Measurements from ENCODE around the gene KIFC3. TPM values are rescaled to one million over a fixed set of nuclear protein-coding genes. Genes with fewer than 3 reads are reported as not detected.
A peak's percentile ranks its signal among the peaks of the same experiment; 100 is the strongest.
"Not testable (repeated sequence)": the region's sequence is repeated elsewhere in the genome, so short reads cannot be mapped to it uniquely, and the experiment has no call there.

The KIFC3 gene
- polyA plus RNA-seq, 6 donors from 2014 or later: 0.54 to 1.3 (median 1.0) TPM; not detected in 3

DNA sequence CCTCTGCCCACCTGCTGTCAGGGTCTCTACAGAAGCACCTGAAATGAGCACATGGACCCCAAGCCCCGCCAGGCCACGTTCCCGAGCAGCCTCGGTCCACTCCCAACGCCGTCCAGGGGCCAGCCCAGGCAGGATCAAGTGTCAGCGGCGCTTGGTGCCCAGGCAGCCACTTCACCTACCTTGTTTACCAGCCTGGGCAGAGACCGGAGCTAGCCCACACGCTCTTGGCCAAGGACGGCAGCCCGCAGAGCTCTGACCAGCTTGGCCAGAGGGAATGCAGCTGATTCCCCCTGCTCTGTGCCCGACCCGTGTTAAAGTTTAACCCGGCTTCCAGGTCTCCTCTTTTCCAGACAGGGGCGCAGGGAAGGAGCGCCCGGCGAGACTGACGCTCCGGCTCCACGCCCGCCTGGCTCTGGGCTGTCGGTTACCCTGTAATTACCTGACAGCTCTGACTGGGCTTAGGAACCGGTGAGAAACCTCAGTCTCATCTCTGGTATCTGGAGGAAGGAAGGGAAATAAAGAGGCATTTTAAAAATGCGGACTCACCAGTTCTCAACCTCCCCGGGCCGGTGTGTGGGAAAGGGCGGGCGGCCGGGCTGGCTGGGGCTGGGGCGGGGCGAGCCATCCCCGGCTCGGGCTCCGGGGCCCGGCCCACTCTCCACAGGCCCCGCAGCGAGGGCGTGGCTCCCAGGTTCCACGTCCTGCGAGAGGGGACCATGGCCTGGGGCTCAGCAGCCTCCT, 4.6 kb downstream of the KIFC3 start:
- no peak for ATAC-seq (ENCODE audit: low read depth in 2 of 2)
- H3K9me3 Mint-ChIP-seq: no peaks in the 10 kb centered on the region
- peaks cover 0 to 5% of the 10 kb centered on the region in 2 donors for H3K36me3 Mint-ChIP-seq
- DNase-seq: no peak
- H3K27ac Mint-ChIP-seq: no peak overlapping the region
- H3K4me3 Mint-ChIP-seq: no peak overlapping the region
- H3K4me1 Mint-ChIP-seq: peaks cover 19 to 31% (median 28%) of the 10 kb centered on the region in 3 donors
- peaks cover 25 to 49% (median 39%) of the 10 kb centered on the region in 3 donors for H3K27me3 Mint-ChIP-seq

DNA sequence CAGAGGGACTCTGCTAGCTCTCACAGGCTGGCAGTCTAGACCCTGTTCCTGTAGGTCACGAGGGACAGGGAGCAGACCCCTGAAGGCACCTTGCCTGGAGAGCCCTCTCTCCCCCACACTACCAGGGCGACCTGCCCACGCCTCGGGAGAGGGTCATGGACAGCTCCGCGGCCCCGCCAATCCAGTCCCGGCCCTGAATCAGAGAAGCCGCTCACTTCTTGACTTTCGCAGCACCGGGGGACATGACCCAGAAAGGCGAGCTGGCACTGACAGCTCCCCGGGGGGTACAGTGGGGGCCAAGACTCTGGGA, 5.1 kb downstream of the KIFC3 start:
- no peak for DNase-seq
- H3K9me3 Mint-ChIP-seq: no peaks in the 10 kb centered on the region
- H3K27me3 Mint-ChIP-seq: peaks cover 23 to 45% (median 34%) of the 10 kb centered on the region in 3 donors
- no peaks in the 10 kb centered on the region for H3K36me3 Mint-ChIP-seq
- no peak overlapping the region for H3K4me3 Mint-ChIP-seq
- H3K27ac Mint-ChIP-seq: no peak overlapping the region
- peaks cover 15 to 27% (median 25%) of the 10 kb centered on the region in 3 donors for H3K4me1 Mint-ChIP-seq
- no peak for ATAC-seq (ENCODE audit: low read depth in 2 of 2)

GRCh38 chr16:57796014-57796413, 6.3 kb downstream of the KIFC3 start:
- not testable (repeated sequence) for DNase-seq; H3K4me3 Mint-ChIP-seq; H3K27ac Mint-ChIP-seq; H3K36me3 Mint-ChIP-seq; H3K9me3 Mint-ChIP-seq; ATAC-seq (ENCODE audit: low read depth in 2 of 2)
- peaks cover 21 to 36% (median 27%) of the 10 kb centered on the region in 3 donors for H3K27me3 Mint-ChIP-seq
- peaks cover 11 to 21% (median 19%) of the 10 kb centered on the region in 3 donors for H3K4me1 Mint-ChIP-seq

DNA sequence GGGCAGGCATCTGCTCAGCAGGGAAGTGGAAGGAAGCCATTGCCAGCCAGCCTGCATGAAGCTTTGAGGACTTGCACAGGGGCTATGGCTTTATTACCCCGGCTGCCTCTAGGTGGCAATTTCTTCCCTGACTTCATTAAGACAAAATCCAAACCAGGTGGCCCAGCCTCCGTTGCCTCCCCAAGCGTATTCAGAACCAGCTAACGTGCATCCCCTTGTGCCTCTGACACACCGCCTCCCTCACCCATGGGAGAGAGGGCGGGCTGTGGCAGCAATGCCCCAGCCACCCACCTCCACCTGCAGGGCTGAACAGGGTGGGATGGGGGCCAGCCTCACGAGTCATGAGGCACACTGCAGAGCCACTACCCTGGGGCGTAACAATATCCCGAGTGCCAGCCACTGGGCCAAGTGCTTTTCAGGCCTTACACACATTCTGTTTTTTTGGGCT, 6.8 kb downstream of the KIFC3 start:
- peaks cover 16 to 32% (median 21%) of the 10 kb centered on the region in 3 donors for H3K27me3 Mint-ChIP-seq
- peak overlapping the region in 1 of 6 donors; percentile 76 for H3K27ac Mint-ChIP-seq
- H3K9me3 Mint-ChIP-seq: no peaks in the 10 kb centered on the region
- H3K4me3 Mint-ChIP-seq: no peak overlapping the region
- peak in 1 of 2 donors; percentile 23 for ATAC-seq (ENCODE audit: low read depth in 2 of 2)
- peaks cover 9 to 19% (median 13%) of the 10 kb centered on the region in 3 donors for H3K4me1 Mint-ChIP-seq
- H3K36me3 Mint-ChIP-seq: no peaks in the 10 kb centered on the region
- DNase-seq: no peak

GRCh38 chr16:57794849-57795430, 7.4 kb downstream of the KIFC3 start:
- no peak for DNase-seq
- H3K4me1 Mint-ChIP-seq: peaks cover 6 to 14% (median 9%) of the 10 kb centered on the region in 3 donors
- no peak overlapping the region for H3K27ac Mint-ChIP-seq
- H3K4me3 Mint-ChIP-seq: no peak overlapping the region
- peaks cover 13 to 27% (median 16%) of the 10 kb centered on the region in 3 donors for H3K27me3 Mint-ChIP-seq
- no peaks in the 10 kb centered on the region for H3K9me3 Mint-ChIP-seq
- ATAC-seq (ENCODE audit: low read depth in 2 of 2): no peak
- no peaks in the 10 kb centered on the region for H3K36me3 Mint-ChIP-seq

- H3K4me1 Mint-ChIP-seq: no peaks in the 10 kb centered on the region
- H3K27ac Mint-ChIP-seq: no peak overlapping the region
- no peaks in the 10 kb centered on the region for H3K36me3 Mint-ChIP-seq
- ATAC-seq (ENCODE audit: low read depth in 2 of 2) (no peak), DNase-seq (no peak)
- peaks cover 0 to 5% (median 0%) of the 10 kb centered on the region in 3 donors for H3K27me3 Mint-ChIP-seq
- no peaks in the 10 kb centered on the region for H3K9me3 Mint-ChIP-seq
- no peak overlapping the region for H3K4me3 Mint-ChIP-seq
Observed at GRCh38 chr16:57791893-57792461, 10.3 kb downstream of the KIFC3 start.

DNA sequence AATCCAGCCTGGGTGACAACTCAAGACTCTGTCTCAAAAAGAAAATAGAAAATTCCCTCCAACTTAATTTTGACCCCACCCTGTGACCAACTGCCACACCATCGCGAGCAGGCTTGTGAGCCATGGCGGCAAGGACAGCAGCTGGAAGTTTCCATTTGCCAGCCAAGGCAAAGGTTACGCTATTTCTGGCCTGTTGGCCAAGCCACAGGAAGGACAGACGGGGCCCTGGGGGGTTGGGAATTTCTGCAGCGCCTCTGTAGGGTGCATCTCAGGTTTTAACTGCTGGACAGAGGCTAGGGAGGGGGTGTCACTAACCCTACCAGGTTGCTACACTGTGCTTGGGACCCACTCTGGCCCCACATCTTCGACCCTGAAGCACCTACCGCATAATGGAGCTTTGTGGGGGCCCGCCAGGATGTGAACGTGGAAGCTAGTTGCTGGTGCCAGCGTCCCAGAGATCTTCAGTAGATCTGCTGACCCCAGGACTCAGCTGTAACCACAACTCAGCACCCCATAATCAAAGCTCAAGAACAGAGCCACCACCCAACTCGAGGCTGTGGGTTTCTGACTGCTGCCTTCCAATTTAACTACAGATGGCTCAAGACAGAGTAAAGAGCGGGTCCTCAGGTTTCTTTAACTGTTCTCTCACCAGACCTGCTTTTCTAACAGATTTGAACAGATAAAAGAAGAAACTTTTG, 10.9 kb downstream of the KIFC3 start:
- no peaks in the 10 kb centered on the region for H3K36me3 Mint-ChIP-seq
- DNase-seq (no peak), ATAC-seq (ENCODE audit: low read depth in 2 of 2) (no peak)
- no peaks in the 10 kb centered on the region for H3K4me1 Mint-ChIP-seq
- no peaks in the 10 kb centered on the region for H3K9me3 Mint-ChIP-seq
- H3K27me3 Mint-ChIP-seq: no peaks in the 10 kb centered on the region
- no peak overlapping the region for H3K27ac Mint-ChIP-seq
- H3K4me3 Mint-ChIP-seq: no peak overlapping the region

DNA sequence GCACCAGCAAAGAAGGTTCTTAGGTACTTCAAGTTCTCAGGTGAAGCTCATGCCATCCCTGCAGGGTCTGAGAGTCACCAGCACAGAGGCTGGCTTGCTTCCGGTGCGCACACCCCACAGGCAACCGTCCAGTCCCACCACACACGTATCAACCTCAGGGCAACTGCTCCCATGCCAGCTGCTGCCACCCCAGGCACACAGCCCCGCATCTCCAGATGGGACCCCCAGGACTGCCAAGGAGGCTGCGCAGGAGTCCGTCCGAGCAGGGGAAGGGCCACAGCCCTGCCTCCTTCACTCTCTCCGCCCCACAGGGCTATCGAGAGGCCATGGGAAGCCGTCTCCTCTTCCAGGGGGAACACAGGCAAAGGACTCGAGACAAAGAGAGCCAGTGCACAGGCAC, 13.3 kb downstream of the KIFC3 start:
- Mint-ChIP-seq H3K36me3 (no peaks in the 10 kb centered on the region), H3K27ac (peak overlapping the region in 2 of 6 donors; percentile 23 to 49), H3K4me1 (no peaks in the 10 kb centered on the region), H3K9me3 (no peaks in the 10 kb centered on the region), H3K27me3 (no peaks in the 10 kb centered on the region), H3K4me3 (no peak overlapping the region)
- ATAC-seq (ENCODE audit: low read depth in 2 of 2) (no peak), DNase-seq (no peak)

DNA sequence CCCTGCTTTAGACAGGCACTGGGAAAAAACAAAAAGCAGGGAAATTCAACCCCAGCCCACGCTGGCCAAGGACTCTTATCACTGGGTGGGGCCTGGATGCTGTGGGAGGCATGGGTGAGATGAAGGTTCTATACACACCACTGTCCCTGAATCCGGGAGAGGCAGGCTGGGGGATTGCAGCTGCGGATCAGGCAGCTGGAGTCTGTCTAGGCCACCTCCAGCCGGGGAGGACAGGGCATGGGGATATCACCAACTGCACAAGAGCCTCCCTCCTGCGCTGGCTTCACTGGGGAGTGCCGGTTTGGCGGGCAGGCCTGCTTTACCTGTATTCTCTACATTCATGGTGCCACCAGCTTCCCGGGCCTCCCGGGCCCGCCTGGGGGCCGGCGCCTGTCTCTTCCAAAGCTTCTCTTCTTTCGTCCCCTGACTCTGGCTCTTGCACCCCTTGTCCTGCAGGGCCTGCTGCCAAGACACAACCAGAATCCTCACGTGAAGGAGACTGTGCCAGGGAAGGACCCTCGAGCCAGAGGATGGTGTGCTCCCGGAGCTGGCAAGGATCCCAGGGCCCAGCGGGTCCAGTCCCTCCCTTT, 13.9 kb downstream of the KIFC3 start:
- no peaks in the 10 kb centered on the region for H3K4me1 Mint-ChIP-seq
- H3K27me3 Mint-ChIP-seq: no peaks in the 10 kb centered on the region
- DNase-seq: no peak
- no peaks in the 10 kb centered on the region for H3K36me3 Mint-ChIP-seq
- H3K9me3 Mint-ChIP-seq: no peaks in the 10 kb centered on the region
- no peak overlapping the region for H3K27ac Mint-ChIP-seq
- ATAC-seq (ENCODE audit: low read depth in 2 of 2): no peak
- no peak overlapping the region for H3K4me3 Mint-ChIP-seq

DNA sequence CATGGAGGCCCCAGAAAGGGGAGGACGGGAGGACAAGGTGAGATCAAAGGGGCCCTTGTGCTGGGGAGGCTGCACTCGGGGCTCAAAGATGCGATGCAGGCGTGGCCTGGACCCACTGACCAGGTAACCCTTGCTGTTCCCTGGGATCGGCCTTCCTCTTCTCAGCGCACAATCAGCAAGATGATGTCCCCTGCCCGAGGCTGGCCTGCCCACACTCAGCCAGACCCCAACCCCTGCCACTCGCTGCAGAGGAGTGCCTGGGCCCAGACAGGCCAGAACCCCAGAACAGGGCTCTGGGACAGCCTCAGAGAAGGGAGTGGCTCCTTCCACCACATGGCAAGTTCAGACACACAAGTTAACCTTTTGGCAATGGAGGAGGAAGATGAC, 14.8 kb downstream of the KIFC3 start:
- no peaks in the 10 kb centered on the region for H3K27me3 Mint-ChIP-seq
- H3K27ac Mint-ChIP-seq: peak overlapping the region in 1 of 6 donors; percentile 52
- no peaks in the 10 kb centered on the region for H3K9me3 Mint-ChIP-seq
- ATAC-seq (ENCODE audit: low read depth in 2 of 2) (no peak), DNase-seq (no peak)
- H3K4me3 Mint-ChIP-seq: no peak overlapping the region
- no peaks in the 10 kb centered on the region for H3K4me1 Mint-ChIP-seq
- no peaks in the 10 kb centered on the region for H3K36me3 Mint-ChIP-seq

GRCh38 chr16:57786632-57787518, 15.4 kb downstream of the KIFC3 start:
- H3K4me1 Mint-ChIP-seq: no peaks in the 10 kb centered on the region

GRCh38 chr16:57785924-57786323, 16.4 kb downstream of the KIFC3 start:
- Mint-ChIP-seq H3K4me3 (no peak overlapping the region), H3K36me3 (no peaks in the 10 kb centered on the region), H3K27ac (peak overlapping the region in 1 of 6 donors; percentile 59), H3K4me1 (no peaks in the 10 kb centered on the region), H3K27me3 (no peaks in the 10 kb centered on the region), H3K9me3 (no peaks in the 10 kb centered on the region)
- ATAC-seq (ENCODE audit: low read depth in 2 of 2) (no peak), DNase-seq (no peak)

More at GRCh38 chr16:57786632-57787518, 15.4 kb downstream of the KIFC3 start:
- H3K4me3 Mint-ChIP-seq: peak overlapping the region in 1 of 8 donors; percentile 22
- H3K27ac Mint-ChIP-seq: peak overlapping the region in 2 of 6 donors; percentile 38 to 52
- no peak for DNase-seq
- H3K9me3 Mint-ChIP-seq: no peaks in the 10 kb centered on the region
- no peaks in the 10 kb centered on the region for H3K36me3 Mint-ChIP-seq
- no peak for ATAC-seq (ENCODE audit: low read depth in 2 of 2)
- no peaks in the 10 kb centered on the region for H3K27me3 Mint-ChIP-seq

Measured in naive B cell (primary cell).